Fibroblast of peridontal ligament (primary cell): Measurements from ENCODE around the gene OR10AD1.
"Not testable (repeated sequence)": the region's sequence is repeated elsewhere in the genome, so short reads cannot be mapped to it uniquely, and the experiment has no call there.

Source experiments
- DNase-seq: peaks from one replicate; pipeline ENCODE4 v3.0.0-alpha.2; 2010; ENCODE audit errors: extremely low read depth

The OR10AD1 gene, protein sequence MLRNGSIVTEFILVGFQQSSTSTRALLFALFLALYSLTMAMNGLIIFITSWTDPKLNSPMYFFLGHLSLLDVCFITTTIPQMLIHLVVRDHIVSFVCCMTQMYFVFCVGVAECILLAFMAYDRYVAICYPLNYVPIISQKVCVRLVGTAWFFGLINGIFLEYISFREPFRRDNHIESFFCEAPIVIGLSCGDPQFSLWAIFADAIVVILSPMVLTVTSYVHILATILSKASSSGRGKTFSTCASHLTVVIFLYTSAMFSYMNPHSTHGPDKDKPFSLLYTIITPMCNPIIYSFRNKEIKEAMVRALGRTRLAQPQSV

GRCh38 chr12:48203192-48203591 lies at the start of gene OR10AD1:
OR10AD1 (minus strand) TSS chr12:48203292; CDS start chr12:48203292, 0 bp downstream.
- DNase-seq, result no peak

DNA sequence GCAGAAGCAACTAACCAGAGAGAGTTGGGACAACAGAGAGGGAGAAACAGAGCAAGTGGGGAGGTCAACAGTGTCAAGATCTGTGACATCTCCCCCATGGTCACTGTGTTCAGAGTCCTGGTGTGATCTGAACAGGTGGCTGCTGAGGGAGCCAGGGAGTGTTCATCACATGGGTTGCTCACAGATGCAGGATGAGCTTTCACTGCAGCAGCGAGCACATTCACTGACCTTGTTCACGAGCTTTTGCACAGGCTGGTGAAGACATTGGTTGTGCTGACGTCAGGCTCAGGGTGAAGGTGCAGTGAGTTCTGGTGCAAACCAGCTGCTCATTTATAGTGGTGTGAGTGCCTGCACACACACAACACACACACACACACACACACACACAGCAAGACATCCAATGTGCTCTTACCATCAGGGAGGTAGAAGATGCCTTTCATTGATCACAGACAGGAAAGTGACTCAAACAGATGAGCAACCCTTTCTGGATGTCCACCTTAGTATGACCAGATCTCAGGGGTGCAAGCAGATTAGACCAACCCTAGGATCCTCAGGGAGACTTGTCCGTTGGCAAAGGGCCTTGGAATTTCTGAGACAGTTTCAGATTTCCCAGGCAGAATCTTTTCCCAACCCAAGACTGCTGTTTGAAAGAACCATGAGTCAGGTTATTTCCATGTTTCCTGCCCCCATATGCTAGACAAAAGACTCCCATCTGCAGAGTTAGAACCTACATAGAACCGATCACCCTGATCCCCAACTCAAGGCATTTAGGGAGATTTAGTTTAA lies 44.3 kb upstream of the OR10AD1 start:
- DNase-seq, result no peak

GRCh38 chr12:48237162-48237561 lies 34.1 kb upstream of the OR10AD1 start:
- DNase-seq, result no peak

GRCh38 chr12:48235796-48236333 lies 32.8 kb upstream of the OR10AD1 start:
- DNase-seq, result no peak

DNA sequence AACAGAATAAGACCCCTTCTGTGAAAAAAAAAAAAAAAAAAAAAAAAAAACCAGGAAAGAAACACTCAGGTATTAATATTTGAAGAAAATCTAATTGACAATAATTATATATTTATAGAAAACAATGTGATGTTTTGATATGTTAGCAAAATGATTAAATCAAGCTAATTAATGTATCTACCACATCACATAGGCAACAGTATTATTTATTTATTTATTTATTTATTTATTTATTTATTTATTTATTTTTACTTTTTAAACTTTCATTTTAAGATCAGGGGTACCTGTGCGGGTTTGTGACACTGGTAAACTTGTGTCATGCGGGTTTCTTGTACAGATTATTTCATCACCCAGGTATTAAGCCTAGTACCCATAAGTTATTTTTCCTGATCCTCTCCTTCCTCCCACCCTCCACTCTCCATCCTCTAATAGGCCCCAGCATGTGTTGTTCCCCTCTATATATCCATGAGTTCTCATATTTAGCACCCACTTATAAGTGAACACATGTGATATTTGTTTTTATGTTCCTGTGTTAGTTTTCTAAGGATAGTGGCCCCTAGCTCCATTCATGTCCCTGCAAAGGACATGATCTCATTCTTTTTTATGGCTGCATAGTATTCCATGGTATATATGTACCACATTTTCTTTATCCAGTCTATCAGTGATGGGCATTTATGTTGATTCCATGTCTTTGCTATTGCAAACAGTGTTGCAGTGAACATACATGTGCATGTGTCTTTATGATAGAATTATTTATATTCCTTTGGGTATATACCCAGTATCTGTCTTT lies 28.3 kb upstream of the OR10AD1 start:
- DNase-seq, result not testable (repeated sequence)

- DNase-seq, result not testable (repeated sequence)
These were observed 21.4 kb upstream of the OR10AD1 start for GRCh38 chr12:48224533-48224932.

DNA sequence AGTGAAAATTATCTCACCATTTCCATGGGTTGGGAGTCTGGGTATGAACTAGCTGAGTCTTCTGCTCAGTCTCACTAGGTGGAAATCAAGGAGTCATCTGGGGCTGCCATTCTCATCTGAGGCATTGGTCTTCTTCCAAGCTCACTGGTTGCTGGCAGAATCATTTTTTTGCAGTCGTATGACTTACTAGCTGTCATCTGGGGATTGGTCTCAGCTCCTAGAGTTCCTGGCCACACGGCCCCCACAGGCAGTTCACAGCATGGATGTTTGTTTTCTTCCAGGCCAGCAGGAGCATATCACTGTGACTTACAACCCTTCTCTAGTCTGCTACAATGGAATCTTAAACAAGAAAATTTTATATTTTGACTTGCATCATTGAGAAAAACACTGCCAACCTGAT lies 18.6 kb upstream of the OR10AD1 start:
- no peak for DNase-seq

DNA sequence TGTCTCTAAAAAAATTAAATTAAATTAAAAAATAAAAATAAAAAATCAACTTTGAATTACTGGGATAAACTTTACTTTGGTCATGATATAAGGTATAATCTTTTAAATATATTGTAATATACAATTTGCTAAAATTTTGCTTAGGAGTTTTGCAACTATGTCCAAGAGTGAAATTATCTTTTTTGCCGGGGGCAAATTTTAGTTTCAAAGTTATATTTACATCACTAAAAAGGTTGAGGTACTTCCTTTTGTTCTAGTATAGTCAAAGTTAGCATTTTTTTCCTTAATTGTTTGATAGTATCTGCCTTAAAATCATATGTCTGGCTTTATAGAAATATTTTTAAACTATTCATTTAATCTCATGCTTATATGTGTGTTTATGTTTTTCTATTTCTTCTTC lies 17.6 kb upstream of the OR10AD1 start:
- no peak for DNase-seq

- DNase-seq, result no peak
These were observed 16.5 kb upstream of the OR10AD1 start for GRCh38 chr12:48219631-48220030.

- no peak for DNase-seq
These were observed 13.7 kb upstream of the OR10AD1 start for GRCh38 chr12:48216785-48217184.

GRCh38 chr12:48209495-48209894 lies 6.4 kb upstream of the OR10AD1 start:
- DNase-seq, result not testable (repeated sequence)

GRCh38 chr12:48202766-48203165 lies 326 bp downstream of the OR10AD1 start:
- DNase-seq, result no peak

DNA sequence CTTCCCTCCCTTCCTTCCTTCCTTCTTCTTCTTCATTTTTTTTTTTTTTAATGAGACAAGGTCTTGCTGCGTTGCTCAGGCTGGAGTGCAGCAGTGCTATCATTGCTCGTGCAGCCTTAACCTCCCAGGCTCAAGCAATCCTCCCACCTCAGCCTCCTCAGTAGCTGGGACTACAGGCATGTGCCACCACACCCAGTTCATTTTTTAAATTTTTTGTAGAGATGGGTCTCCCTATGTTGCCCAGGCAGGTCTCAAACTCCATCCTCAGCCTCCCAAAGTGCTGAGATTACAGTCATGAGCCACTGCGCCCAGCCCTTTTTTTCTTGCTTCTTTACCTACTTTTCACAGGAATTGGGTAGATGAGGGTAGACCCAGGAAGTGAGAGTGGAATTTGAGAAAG lies 1.6 kb downstream of the OR10AD1 start:
- DNase-seq, result no peak

DNA sequence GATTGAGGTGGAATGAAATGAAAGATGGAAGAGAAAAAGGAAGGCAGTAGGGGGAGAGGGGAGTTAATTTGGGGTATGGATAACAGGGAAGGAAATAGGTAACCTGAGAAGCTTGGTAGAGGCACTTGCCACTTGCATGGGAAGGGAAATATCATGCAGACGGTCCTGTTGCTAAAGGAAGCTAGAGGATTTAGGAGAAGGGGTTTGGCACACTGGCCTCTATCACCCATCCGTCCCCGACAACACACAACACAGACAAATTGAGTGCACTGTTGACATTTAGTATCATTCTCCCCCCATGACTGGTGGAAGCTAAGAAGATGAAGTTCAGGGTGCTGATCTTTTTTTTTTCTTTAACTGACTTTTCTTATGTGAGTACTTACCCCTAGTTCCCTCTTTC lies 2.0 kb downstream of the OR10AD1 start:
- no peak for DNase-seq

- DNase-seq, result peak; percentile 43
These were observed 3.3 kb downstream of the OR10AD1 start for GRCh38 chr12:48199774-48200221.

GRCh38 chr12:48198985-48199384 lies 4.1 kb downstream of the OR10AD1 start:
- no peak for DNase-seq

GRCh38 chr12:48198672-48198971 lies 4.5 kb downstream of the OR10AD1 start:
- DNase-seq, result no peak

DNA sequence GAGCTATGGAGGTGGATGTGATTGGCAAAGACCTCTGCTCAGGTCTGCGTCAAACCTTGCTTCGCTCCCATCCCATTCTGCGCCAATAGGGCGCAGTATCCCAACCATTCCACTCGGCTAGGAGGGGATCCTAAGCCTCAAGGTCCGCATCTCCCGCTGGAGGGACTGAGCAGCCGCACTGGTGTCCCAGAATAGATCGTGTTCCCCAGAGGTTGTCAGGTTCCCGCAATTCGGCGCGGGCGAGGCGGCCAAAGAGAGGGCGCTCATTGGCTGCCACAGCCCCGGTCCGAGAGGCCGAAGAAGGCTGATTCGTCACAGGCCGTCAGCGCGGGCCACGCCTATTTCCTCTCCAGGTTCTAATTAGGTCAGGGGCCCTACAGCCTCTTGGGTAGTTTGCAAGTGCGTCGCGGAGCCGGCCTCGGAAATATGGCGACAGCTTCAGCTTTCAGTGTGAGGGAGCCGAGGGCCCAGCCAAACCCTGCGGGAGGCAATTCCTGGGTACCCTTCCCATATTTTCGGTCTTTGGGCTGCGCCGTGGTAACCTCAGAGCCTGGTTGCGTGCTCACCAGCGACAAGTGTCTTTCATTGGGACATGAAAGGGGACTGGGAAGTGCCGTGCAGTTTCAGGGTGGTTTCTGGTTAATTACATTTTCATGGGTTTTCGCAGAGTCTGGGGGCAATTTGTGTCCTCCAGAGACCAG lies 5.0 kb downstream of the OR10AD1 start:
- DNase-seq, result peak; percentile 88

DNA sequence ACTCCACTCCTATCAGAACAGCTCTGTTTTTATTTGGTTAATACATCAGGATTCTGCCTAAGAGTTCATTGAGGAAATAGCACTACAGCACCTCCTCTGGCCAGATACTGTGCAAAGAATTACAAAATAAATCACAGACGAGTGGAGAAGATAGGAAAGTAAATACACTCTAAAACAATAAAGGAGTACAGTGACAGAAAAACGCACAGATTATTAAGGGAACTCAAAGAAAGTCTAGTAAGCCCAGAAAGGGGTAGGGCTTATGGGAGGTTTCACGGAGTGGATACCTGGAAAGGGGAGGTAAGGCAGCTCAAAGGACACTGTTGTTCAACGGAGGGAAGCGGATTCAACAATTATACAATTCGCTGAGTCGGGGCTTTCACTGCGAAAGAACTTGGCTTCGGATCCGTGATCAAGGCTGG lies 5.5 kb downstream of the OR10AD1 start:
- peak; percentile 48 for DNase-seq

- DNase-seq, result peak; percentile 66
These were observed 8.3 kb downstream of the OR10AD1 start for GRCh38 chr12:48194799-48195201.

- DNase-seq, result no peak
These were observed 9.5 kb downstream of the OR10AD1 start for GRCh38 chr12:48193623-48194022.

DNA sequence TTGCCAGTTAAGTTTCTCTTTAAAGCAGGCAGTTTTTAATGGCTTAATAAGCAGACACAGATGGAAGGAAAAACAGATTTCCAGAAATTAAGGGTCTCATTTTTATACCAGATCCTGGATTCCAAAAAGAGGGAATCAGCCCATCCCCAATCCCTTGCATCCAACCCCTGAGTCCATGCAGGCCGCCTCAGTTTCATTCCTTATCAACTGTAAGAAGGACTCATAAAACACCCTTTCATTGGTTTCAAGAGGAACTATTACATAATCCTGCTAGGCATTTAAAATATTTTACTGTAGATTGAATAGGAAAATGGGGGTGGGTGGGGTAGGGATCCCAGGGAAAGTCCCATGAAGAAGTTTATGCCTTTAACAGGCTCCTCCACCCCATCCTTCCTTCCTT lies 10.2 kb downstream of the OR10AD1 start:
- no peak for DNase-seq
